Tibial artery (tissue), 4 donors: Measurements from ENCODE around the gene ATG2B.
"Not testable (repeated sequence)": the region's sequence is repeated elsewhere in the genome, so short reads cannot be mapped to it uniquely, and the experiment has no call there.

Experiments
- DNase-seq, 2 donors: peaks; one replicate each; pipeline ENCODE4 v3.0.0-alpha.2; 2019
- H3K27ac ChIP-seq, 2 donors: fragments of 200-600 bp; sonication (generic) in 1 of 2; 1 replicate in 1 of 2; 2 replicates in 1 of 2; pipeline ENCODE4 v1.5.1; 2018 to 2019; ENCODE audit warnings: mild to moderate bottlenecking in 1 of 2
- H3K27me3 ChIP-seq, 2 donors: fragments of 200-600 bp; sonication (generic) in 1 of 2; one replicate each; pipeline versions ENCODE4 v1.5.1 to v1.6.0; 2016 to 2019
- H3K36me3 ChIP-seq, 3 donors: fragments of 200-600 bp; sonication (generic) in 2 of 3; one replicate each; pipeline ENCODE4 v1.5.1; 2016 to 2019; ENCODE audit warnings: mild to moderate bottlenecking in 2 of 3
- H3K4me1 ChIP-seq, 4 donors: fragments of 200-600 bp; sonication (generic) in 2 of 4; 1 replicate in 3 of 4; 2 replicates in 1 of 4; pipeline ENCODE4 v1.5.1; 2016 to 2019
- H3K4me3 ChIP-seq, 2 donors: fragments of 200-600 bp; sonication (generic) in 1 of 2; 1 replicate in 1 of 2; 2 replicates in 1 of 2; pipeline ENCODE4 v1.5.1; 2018 to 2019; ENCODE audit warnings: mild to moderate bottlenecking in 2 of 2
- H3K9me3 ChIP-seq, 3 donors: fragments of 200-600 bp; sonication (generic) in 1 of 3; one replicate each; pipeline ENCODE4 v1.5.1; 2016 to 2019
- intact Hi-C: fragments of 100-400 bp; cut with DNase I; formaldehyde crosslinking; loops from one replicate; pipeline ENCODE4 v1.15.0; 2023; ENCODE audit warnings: low total_unique reads
- TF ChIP-seq, protein P1 (sequence below), 2 experiments: fragments of 200-600 bp in 1 of 2; fragments of 450-650 bp in 1 of 2; IDR thresholded peaks; one replicate each; pipeline ENCODE4 v1.5.1; 2017 to 2019; ENCODE audit warnings: antibody characterized with exemption in 2 of 2, mild to moderate bottlenecking in 1 of 2, moderate library complexity in 1 of 2

ATG2B gene

DNA sequence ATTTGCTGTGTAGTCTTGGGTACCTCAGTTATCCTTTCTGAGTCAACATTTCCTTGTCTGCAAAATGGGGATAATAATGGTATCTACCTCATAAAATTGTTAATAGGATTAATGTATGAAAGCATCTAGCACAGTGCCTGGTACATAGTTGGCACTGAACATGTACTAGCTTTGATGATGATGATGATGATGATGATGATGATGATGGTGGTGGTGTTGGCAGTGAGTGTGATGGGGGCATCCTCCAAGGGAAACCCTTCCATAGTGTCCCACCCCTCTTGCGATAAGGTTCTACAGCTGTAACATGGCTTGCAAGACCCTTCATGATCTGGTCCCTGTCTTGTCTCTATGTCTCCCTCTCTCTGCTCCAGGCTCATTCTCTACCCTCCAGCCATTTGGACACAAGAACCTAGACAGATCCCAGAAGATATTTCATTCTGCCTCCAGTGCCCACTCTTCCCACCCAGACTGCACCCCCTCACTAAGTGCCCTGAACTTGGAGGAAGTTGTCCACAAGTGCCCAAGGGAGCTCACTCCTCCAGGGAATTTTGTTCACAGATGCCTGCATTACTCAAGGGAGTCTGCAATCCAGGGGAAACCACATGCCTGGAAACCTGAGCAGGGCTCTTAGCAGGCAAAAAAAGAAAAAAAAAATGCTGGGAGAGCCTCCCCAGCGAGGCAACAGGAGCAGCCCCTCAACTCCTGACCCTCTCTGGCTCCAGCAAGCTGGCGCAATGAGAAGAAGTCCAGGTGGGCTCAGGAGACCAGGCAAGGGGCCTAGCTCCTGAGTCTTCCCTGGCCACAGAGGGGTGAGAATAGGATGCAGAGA is 117.2 kb downstream of the ATG2B start:
- Histone ChIP-seq H3K27me3 (peaks cover 0 to 12% of the 10 kb centered on the region in 2 donors), H3K36me3 (no peaks in the 10 kb centered on the region), H3K4me3 (no peak overlapping the region), H3K9me3 (no peaks in the 10 kb centered on the region), H3K4me1 (no peaks in the 10 kb centered on the region), H3K27ac (no peak overlapping the region)
- no peak for DNase-seq
- intact Hi-C loops: no loop called here
- TF ChIP-seq, protein P1, sequence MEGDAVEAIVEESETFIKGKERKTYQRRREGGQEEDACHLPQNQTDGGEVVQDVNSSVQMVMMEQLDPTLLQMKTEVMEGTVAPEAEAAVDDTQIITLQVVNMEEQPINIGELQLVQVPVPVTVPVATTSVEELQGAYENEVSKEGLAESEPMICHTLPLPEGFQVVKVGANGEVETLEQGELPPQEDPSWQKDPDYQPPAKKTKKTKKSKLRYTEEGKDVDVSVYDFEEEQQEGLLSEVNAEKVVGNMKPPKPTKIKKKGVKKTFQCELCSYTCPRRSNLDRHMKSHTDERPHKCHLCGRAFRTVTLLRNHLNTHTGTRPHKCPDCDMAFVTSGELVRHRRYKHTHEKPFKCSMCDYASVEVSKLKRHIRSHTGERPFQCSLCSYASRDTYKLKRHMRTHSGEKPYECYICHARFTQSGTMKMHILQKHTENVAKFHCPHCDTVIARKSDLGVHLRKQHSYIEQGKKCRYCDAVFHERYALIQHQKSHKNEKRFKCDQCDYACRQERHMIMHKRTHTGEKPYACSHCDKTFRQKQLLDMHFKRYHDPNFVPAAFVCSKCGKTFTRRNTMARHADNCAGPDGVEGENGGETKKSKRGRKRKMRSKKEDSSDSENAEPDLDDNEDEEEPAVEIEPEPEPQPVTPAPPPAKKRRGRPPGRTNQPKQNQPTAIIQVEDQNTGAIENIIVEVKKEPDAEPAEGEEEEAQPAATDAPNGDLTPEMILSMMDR (IDR thresholded peaks at IDR 0.05): no peak

DNA sequence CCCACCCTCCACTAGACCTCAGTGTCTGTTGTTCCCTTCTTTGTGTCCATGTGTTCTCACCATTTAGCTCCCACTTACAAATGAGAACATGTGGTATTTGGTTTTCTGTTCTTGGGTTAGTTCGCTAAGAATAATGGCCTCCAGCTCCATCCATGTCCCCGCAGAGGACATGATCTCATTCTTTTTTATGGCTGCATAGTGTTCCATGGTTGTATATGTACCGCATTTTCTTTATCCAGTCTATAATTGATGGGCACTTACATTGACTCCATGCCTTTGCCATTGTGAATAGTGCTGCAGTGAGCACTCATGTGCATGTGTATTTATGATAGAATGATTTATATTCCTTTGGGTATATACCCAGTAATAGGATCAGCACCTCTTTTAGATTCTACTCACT is 118.1 kb downstream of the ATG2B start:
- H3K9me3 ChIP-seq, H3K4me1 ChIP-seq, H3K36me3 ChIP-seq, H3K4me3 ChIP-seq, DNase-seq, intact Hi-C loops, H3K27ac ChIP-seq: not testable (repeated sequence)
- H3K27me3 ChIP-seq: peaks cover 0 to 12% of the 10 kb centered on the region in 2 donors

DNA sequence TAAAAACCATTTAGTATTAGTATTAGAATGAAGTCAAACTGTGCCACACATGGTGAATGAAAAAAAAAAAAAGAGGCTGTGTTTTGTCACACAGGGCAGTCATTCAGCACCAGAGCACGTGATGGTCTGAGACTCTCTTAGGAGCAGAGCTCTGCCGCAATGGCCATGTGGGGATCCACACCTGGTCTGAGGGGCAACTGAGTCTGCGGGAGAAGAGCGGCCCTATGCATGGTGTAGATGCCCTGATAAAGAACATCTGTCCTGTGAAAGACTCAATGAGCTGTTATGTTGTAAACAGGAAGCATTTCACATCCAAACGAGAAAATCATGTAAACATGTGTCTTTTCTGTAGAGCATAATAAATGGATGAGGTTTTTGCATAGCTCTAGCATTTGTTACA is 119.4 kb downstream of the ATG2B start:
- Histone ChIP-seq H3K27ac (no peak overlapping the region), H3K9me3 (no peaks in the 10 kb centered on the region), H3K36me3 (no peaks in the 10 kb centered on the region), H3K4me3 (no peak overlapping the region), H3K27me3 (peaks cover 0 to 17% of the 10 kb centered on the region in 2 donors), H3K4me1 (no peaks in the 10 kb centered on the region)
- intact Hi-C loops: no loop called here
- TF ChIP-seq, protein P1 (IDR thresholded peaks at IDR 0.05): no peak
- DNase-seq: no peak

DNA sequence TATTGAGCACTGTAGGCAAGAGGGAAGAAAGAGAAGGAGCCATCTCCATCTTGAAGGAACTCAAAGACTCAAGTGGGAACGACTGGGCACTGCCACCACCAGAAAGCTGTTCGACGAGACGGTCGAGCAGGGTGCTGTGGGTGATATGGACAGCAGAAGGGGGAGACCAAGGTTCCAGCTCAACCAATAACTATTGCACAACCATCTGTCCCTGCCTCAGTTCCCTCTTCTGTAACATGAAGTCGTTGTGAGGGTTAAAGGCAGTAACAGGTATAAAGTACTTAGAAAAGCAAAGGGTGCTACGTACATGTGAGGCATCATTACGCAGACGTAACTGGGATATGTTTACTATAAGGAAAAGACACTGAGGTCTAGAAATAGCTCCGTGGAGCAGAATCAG is 121.0 kb downstream of the ATG2B start:
- Histone ChIP-seq H3K27ac (no peak overlapping the region), H3K36me3 (no peaks in the 10 kb centered on the region), H3K9me3 (no peaks in the 10 kb centered on the region), H3K27me3 (peaks cover 0 to 16% of the 10 kb centered on the region in 2 donors), H3K4me1 (no peaks in the 10 kb centered on the region), H3K4me3 (no peak overlapping the region)
- DNase-seq: no peak
- intact Hi-C loops: no loop called here
- TF ChIP-seq, protein P1 (IDR thresholded peaks at IDR 0.05): no peak

DNA sequence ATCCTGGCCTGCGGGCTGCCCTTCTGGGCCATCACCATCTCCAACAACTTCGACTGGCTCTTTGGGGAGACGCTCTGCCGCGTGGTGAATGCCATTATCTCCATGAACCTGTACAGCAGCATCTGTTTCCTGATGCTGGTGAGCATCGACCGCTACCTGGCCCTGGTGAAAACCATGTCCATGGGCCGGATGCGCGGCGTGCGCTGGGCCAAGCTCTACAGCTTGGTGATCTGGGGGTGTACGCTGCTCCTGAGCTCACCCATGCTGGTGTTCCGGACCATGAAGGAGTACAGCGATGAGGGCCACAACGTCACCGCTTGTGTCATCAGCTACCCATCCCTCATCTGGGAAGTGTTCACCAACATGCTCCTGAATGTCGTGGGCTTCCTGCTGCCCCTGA is 122.5 kb downstream of the ATG2B start:
- Histone ChIP-seq H3K4me3 (no peak overlapping the region), H3K36me3 (no peaks in the 10 kb centered on the region), H3K27me3 (peaks cover 0 to 16% of the 10 kb centered on the region in 2 donors), H3K27ac (no peak overlapping the region), H3K4me1 (no peaks in the 10 kb centered on the region), H3K9me3 (no peaks in the 10 kb centered on the region)
- intact Hi-C loops: no loop called here
- TF ChIP-seq, protein P1 (IDR thresholded peaks at IDR 0.05): no peak
- DNase-seq: no peak

DNA sequence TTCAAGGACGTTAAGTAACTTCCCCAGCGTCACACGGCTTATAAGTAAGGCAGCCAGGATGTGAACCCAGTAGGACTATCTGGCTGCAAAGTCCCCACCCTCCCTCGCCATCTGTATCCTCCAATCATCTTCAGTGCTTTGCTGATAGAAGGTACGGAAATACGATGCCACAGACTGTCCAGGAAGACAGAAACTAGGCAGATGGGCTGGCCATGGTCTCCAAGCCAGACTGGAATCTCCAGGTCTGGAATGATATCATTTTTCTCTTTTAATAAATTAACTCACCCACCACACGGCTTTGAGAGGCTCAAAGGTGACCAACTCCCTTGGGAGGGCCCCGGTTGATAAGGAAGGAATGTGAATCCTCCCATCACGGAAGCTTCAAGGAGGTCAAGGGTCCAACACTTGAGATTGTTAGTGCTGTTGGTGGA is 123.4 kb downstream of the ATG2B start:
- intact Hi-C loops: no loop called here
- Histone ChIP-seq H3K36me3 (no peaks in the 10 kb centered on the region), H3K9me3 (no peaks in the 10 kb centered on the region), H3K4me3 (no peak overlapping the region), H3K27me3 (peaks cover 0 to 16% of the 10 kb centered on the region in 2 donors), H3K27ac (no peak overlapping the region), H3K4me1 (no peaks in the 10 kb centered on the region)
- no peak for DNase-seq
- TF ChIP-seq, protein P1 (IDR thresholded peaks at IDR 0.05): no peak
